GM18951 (cell line): Measurements from ENCODE around the gene DCXR.

Source experiments
- POLR2A ChIP-seq: IDR thresholded peaks from 4 replicates; pipeline ENCODE4 v1.6.1; 2011; ENCODE audit warnings: mild to moderate bottlenecking; ENCODE audit not compliant: insufficient read length, insufficient read depth; ENCODE audit errors: extremely low read depth
- in situ Hi-C: fragments of 300-500 bp; cut with MboI; formaldehyde crosslinking; loops from one replicate; pipeline ENCODE4 v1.12.0; 2022; ENCODE audit warnings: low sequenced_read_pairs, mixed read lengths, inconsistent platforms; ENCODE audit not compliant: unreplicated experiment

Gene DCXR

DNA sequence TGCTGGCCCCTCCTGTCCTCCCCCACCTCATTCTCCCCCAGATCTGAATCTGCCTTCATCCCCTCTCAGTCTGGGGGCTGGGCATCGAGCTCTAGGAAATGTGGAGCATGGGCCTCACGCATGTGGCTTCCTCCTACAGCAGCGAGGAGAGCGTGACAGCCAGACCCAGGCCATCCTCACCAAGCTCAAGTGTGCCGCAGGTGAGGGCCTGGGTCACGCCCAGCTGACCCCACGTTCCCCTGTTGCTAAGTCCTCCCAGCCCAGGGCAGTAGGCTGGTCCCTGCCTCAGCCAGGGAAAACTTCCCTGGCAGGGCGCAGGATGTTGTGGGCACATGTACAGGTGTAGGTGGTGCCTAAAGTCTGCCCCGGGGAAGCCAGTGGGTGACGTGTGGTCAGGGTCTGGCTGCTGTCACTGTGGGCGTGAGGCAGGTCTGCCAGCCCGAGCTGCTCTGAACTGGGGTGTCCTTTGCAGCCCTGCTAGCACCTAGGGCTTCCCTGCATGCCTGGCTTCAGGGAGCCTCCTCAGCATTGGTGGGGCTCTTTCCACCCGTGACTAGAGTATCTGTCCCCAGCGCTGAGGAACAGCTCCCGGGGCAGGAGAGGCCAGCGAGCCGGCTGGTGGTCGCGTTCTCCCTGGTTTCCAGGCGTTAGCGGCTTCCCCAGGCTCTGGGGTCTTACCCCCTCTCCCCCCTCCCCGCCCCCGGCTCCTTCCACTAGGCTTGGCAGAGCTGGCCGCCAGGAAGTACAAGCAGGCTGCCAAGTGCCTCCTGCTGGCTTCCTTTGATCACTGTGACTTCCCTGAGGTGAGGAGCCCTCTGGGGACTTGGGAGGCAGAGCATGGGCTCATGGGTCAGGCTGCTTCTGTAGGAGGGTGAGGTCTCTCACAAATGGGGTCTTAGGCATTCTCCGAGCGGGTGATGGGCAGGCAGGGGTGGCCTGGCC is 17.8 kb upstream of the DCXR start:
- in situ Hi-C loops: no loop called here

DNA sequence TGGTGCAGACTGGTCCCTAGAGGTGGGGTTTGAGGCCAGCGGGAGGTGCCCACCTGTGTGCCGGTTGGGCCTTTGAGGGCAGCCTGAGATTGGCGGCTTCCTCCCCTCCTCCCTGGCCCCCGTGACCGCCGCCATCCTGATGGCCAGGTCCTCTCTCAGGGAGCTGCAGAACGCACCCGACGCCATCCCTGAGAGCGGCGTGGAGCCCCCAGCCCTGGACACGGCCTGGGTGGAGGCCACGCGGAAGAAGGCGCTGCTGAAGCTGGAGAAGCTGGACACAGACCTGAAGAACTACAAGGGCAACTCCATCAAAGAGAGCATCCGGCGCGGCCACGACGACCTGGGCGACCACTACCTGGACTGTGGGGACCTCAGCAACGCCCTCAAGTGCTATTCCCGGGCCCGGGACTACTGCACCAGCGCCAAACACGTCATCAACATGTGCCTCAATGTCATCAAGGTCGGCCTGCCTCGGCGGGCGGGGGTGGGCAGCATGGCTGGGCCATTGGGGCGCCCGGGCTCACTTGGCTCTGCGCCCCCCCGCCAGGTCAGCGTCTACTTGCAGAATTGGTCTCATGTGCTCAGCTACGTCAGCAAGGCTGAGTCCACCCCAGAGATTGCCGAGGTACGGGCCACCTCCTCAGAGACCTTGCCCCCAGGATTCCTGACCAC is 17.0 kb upstream of the DCXR start:
- no peak for TF ChIP-seq POLR2A
- in situ Hi-C loops: no loop called here

More for the DNA sequence above, 17.8 kb upstream of the DCXR start:
- TF ChIP-seq POLR2A: no peak

GRCh38 chr17:82053556-82054263 is 16.2 kb upstream of the DCXR start:
- TF ChIP-seq POLR2A: no peak
- in situ Hi-C loops: no loop called here

DNA sequence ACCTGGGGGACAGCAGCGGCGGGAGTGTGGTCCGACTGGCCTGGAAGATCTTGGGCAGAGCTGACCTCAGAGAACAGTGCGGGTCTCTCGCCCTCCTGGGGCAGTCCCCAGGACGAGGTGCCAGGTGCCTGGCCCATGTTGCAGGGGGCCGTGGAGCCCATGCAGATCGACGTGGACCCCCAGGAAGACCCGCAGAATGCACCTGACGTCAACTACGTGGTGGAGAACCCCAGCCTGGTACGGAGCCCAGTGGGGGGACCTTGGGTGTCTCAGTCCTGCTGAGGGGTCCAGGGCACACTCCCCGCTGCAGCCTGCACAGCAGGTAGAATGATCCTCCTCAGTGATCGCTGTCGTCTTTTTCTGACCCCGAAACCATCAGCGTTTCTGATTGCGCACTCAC is 15.6 kb upstream of the DCXR start:
- no peak for TF ChIP-seq POLR2A
- in situ Hi-C loops: no loop called here

DNA sequence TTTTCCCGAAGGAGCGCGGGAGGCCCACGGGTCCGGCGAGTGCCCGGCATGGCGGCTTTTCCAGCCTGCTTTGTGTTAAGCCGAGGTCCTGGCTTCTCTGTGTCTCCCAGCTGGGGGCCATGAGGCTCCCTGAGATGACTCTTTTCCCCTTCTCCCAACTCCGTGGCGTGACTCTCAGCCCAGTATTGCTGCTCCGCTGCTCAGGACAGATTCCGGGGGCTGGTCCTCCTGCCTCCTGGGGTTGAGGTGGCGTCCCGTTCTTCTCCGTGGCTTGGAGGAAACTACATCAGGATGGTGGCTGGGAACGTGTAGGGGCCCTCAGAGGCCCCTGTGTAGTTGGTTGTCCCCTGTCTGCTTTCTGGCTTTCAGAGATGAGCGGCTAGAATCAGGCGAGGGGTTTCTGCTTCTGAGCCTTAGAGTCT is 15.2 kb upstream of the DCXR start:
- no peak for TF ChIP-seq POLR2A
- in situ Hi-C loops: no loop called here

- in situ Hi-C loops: no loop called here
- peak; percentile 69 for TF ChIP-seq POLR2A
These were observed 14.5 kb upstream of the DCXR start, which contains the start of the genes GPS1 and RFNG for GRCh38 chr17:82051776-82052637. Gene GPS1 (plus strand): TSS chr17:82051898. CDS start chr17:82051932, 34 bp downstream. Gene RFNG (minus strand): TSS chr17:82051811. CDS start chr17:82051766, 45 bp downstream.

DNA sequence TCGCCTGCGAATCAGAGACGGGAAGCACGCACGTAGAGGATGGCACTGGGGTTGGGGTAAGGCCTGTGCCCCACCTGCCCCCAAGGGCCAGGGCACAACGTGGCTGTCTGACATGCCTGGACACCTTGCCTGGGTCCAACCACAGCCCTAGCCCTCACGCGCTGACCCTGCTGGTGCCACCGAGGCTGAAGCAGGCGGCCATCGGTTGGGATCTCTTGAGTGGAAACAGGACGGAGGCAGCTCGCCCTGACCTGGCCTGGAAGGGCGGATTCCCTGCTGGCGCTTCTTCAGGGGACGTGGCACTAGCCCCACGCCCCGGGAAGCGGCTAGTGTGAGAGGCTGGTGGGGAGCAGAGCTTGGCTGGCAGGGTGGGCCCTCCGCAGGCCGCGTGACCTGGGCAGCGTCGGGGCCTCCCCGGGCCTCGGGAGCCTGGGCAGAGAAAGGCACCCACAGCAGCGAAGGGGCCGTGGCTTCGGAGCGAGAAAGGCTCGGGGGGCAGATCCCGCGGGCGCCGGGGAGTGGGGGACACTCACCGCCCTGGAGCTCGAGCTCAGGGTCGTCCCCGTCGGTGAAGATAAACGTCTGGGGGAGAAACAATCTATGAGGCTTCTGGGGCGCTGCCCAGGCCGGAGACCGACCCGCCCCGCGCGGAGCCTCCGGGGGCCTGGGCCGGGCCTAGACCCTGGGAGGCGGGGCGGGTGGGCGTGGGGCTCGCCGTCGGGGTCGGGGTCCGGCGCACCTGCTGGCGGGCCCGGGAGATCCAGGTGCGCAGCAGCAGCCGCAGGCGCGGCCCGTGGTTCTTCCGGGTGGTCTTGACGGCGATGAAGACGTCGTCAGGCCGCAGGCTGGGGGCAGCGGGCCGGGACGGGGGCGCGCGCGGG is 13.5 kb upstream of the DCXR start:
- TF ChIP-seq POLR2A: no peak
- in situ Hi-C loops: no loop called here

GRCh38 chr17:82050152-82050760 is 12.8 kb upstream of the DCXR start:
- TF ChIP-seq POLR2A: no peak
- in situ Hi-C loops: no loop called here

GRCh38 chr17:82049521-82049971 is 12.0 kb upstream of the DCXR start:
- in situ Hi-C loops: loop anchor here (25.0 kb wide), 1 partner anchor 113 kb away; no protein-coding TSS in a partner anchor
- TF ChIP-seq POLR2A: no peak

DNA sequence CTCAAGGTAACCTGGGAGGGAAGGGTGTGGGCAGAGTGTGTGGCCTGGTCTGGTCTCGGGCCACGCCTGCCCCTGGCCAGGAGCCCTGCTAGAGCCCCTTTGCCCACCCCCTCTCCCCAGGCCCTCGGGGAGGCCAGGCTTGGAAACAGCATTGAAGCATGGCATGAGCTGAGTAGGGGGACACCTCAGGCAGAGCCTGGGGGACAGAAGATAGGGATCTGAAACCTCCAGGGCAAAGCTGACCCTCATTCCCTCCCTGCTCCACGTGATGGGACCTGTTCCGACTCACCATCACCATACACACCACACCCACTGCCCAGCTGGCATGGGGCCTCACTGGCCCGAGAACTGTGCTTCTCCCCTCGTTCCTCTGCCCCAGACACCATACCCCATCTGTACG is 11.6 kb upstream of the DCXR start:
- TF ChIP-seq POLR2A: no peak
- in situ Hi-C loops: loop anchor here (25.0 kb wide), 1 partner anchor 113 kb away; no protein-coding TSS in a partner anchor

GRCh38 chr17:82048571-82048971 is 11.1 kb upstream of the DCXR start:
- in situ Hi-C loops: loop anchor here (25.0 kb wide), 1 partner anchor 114 kb away; no protein-coding TSS in a partner anchor

More at GRCh38 chr17:82048571-82048971, 11.1 kb upstream of the DCXR start:
- TF ChIP-seq POLR2A: no peak
